ENCODE measurements around the gene CACNA1D. TPM values are rescaled to one million over a fixed set of nuclear protein-coding genes. Genes with fewer than 3 reads are reported as not detected.

CACNA1D gene
- total RNA-seq, 1 experiment from 2014 or later: not detected

GRCh38 chr3:53489787-53490458 lies 4.5 kb upstream of the CACNA1D start:
- no peaks in the 10 kb centered on the region for H3K9me2 ChIP-seq (replicated peaks; ENCODE audit: insufficient read depth, low read length)
- no peak overlapping the region for H3K27ac ChIP-seq (ENCODE audit: low read length)
- H3K4me1 ChIP-seq (ENCODE audit: low read length): no peaks in the 10 kb centered on the region
- H3K4me2 ChIP-seq (ENCODE audit: low read depth, low read length, poor library complexity, severe bottlenecking): no peak overlapping the region
- no peaks in the 10 kb centered on the region for H3K36me3 ChIP-seq (ENCODE audit: insufficient read depth, low read length)
- no peaks in the 10 kb centered on the region for H3K9me3 ChIP-seq (ENCODE audit: low read length)
- H4K20me1 ChIP-seq (ENCODE audit: insufficient read depth, low read depth, low read length): no peaks in the 10 kb centered on the region
- H2AFZ ChIP-seq (ENCODE audit: low read length): no peak overlapping the region
- H3K27me3 ChIP-seq (ENCODE audit: low read length): no peaks in the 10 kb centered on the region
- no peak overlapping the region for H3K4me3 ChIP-seq (ENCODE audit: low read length)
- no peak overlapping the region for H3K9ac ChIP-seq (ENCODE audit: low read length)
- no peak for DNase-seq
- no peaks in the 10 kb centered on the region for H3K79me2 ChIP-seq (ENCODE audit: low read length)

GRCh38 chr3:53490459-53490968 lies 3.9 kb upstream of the CACNA1D start:
- Histone ChIP-seq H3K79me2 (ENCODE audit: low read length) (no peaks in the 10 kb centered on the region), H3K27me3 (ENCODE audit: low read length) (no peaks in the 10 kb centered on the region), H3K36me3 (ENCODE audit: insufficient read depth, low read length) (no peaks in the 10 kb centered on the region), H3K9me2 (replicated peaks; ENCODE audit: insufficient read depth, low read length) (no peaks in the 10 kb centered on the region), H3K9ac (ENCODE audit: low read length) (no peak overlapping the region), H4K20me1 (ENCODE audit: insufficient read depth, low read depth, low read length) (no peaks in the 10 kb centered on the region), H3K27ac (ENCODE audit: low read length) (no peak overlapping the region), H3K4me3 (ENCODE audit: low read length) (no peak overlapping the region), H3K9me3 (ENCODE audit: low read length) (no peaks in the 10 kb centered on the region), H3K4me2 (ENCODE audit: low read depth, low read length, poor library complexity, severe bottlenecking) (no peak overlapping the region), H2AFZ (ENCODE audit: low read length) (no peak overlapping the region), H3K4me1 (ENCODE audit: low read length) (no peaks in the 10 kb centered on the region)
- DNase-seq: no peak

GRCh38 chr3:53491276-53491675 lies 3.1 kb upstream of the CACNA1D start:
- no peak overlapping the region for H3K9ac ChIP-seq (ENCODE audit: low read length)
- DNase-seq: no peak
- H4K20me1 ChIP-seq (ENCODE audit: insufficient read depth, low read depth, low read length): no peaks in the 10 kb centered on the region
- H3K36me3 ChIP-seq (ENCODE audit: insufficient read depth, low read length): no peaks in the 10 kb centered on the region
- H2AFZ ChIP-seq (ENCODE audit: low read length): no peak overlapping the region
- H3K79me2 ChIP-seq (ENCODE audit: low read length): no peaks in the 10 kb centered on the region
- no peaks in the 10 kb centered on the region for H3K4me1 ChIP-seq (ENCODE audit: low read length)
- no peak overlapping the region for H3K4me2 ChIP-seq (ENCODE audit: low read depth, low read length, poor library complexity, severe bottlenecking)
- no peaks in the 10 kb centered on the region for H3K9me3 ChIP-seq (ENCODE audit: low read length)
- no peaks in the 10 kb centered on the region for H3K9me2 ChIP-seq (replicated peaks; ENCODE audit: insufficient read depth, low read length)
- H3K4me3 ChIP-seq (ENCODE audit: low read length): no peak overlapping the region
- no peak overlapping the region for H3K27ac ChIP-seq (ENCODE audit: low read length)
- no peaks in the 10 kb centered on the region for H3K27me3 ChIP-seq (ENCODE audit: low read length)

- Histone ChIP-seq H3K9me3 (ENCODE audit: low read length) (no peaks in the 10 kb centered on the region), H4K20me1 (ENCODE audit: insufficient read depth, low read depth, low read length) (no peaks in the 10 kb centered on the region), H2AFZ (ENCODE audit: low read length) (no peak overlapping the region), H3K27me3 (ENCODE audit: low read length) (no peaks in the 10 kb centered on the region), H3K36me3 (ENCODE audit: insufficient read depth, low read length) (no peaks in the 10 kb centered on the region), H3K4me1 (ENCODE audit: low read length) (no peaks in the 10 kb centered on the region), H3K79me2 (ENCODE audit: low read length) (no peaks in the 10 kb centered on the region), H3K9me2 (replicated peaks; ENCODE audit: insufficient read depth, low read length) (no peaks in the 10 kb centered on the region), H3K4me3 (ENCODE audit: low read length) (no peak overlapping the region), H3K4me2 (ENCODE audit: low read depth, low read length, poor library complexity, severe bottlenecking) (no peak overlapping the region), H3K9ac (ENCODE audit: low read length) (no peak overlapping the region), H3K27ac (ENCODE audit: low read length) (no peak overlapping the region)
- DNase-seq: no peak
Measured at GRCh38 chr3:53493595-53493962, 832 bp upstream of the CACNA1D start.

- Histone ChIP-seq H3K27ac (ENCODE audit: low read length) (no peak overlapping the region), H3K9me2 (replicated peaks; ENCODE audit: insufficient read depth, low read length) (no peaks in the 10 kb centered on the region), H3K9ac (ENCODE audit: low read length) (no peak overlapping the region), H3K9me3 (ENCODE audit: low read length) (no peaks in the 10 kb centered on the region), H3K36me3 (ENCODE audit: insufficient read depth, low read length) (no peaks in the 10 kb centered on the region), H3K4me2 (ENCODE audit: low read depth, low read length, poor library complexity, severe bottlenecking) (no peak overlapping the region), H3K4me3 (ENCODE audit: low read length) (no peak overlapping the region), H3K27me3 (ENCODE audit: low read length) (no peaks in the 10 kb centered on the region), H2AFZ (ENCODE audit: low read length) (no peak overlapping the region), H3K4me1 (ENCODE audit: low read length) (no peaks in the 10 kb centered on the region), H3K79me2 (ENCODE audit: low read length) (no peaks in the 10 kb centered on the region), H4K20me1 (ENCODE audit: insufficient read depth, low read depth, low read length) (no peaks in the 10 kb centered on the region)
- no peak for DNase-seq
Measured at GRCh38 chr3:53495146-53495519, 722 bp downstream of the CACNA1D start.

- H3K9ac ChIP-seq (ENCODE audit: low read length): no peak overlapping the region
- no peaks in the 10 kb centered on the region for H3K36me3 ChIP-seq (ENCODE audit: insufficient read depth, low read length)
- H3K9me2 ChIP-seq (replicated peaks; ENCODE audit: insufficient read depth, low read length): no peaks in the 10 kb centered on the region
- no peaks in the 10 kb centered on the region for H3K4me1 ChIP-seq (ENCODE audit: low read length)
- H3K4me3 ChIP-seq (ENCODE audit: low read length): no peak overlapping the region
- H3K9me3 ChIP-seq (ENCODE audit: low read length): no peaks in the 10 kb centered on the region
- no peaks in the 10 kb centered on the region for H3K27me3 ChIP-seq (ENCODE audit: low read length)
- no peak overlapping the region for H3K27ac ChIP-seq (ENCODE audit: low read length)
- no peaks in the 10 kb centered on the region for H4K20me1 ChIP-seq (ENCODE audit: insufficient read depth, low read depth, low read length)
- DNase-seq: no peak
- no peak overlapping the region for H2AFZ ChIP-seq (ENCODE audit: low read length)
- H3K79me2 ChIP-seq (ENCODE audit: low read length): no peaks in the 10 kb centered on the region
- H3K4me2 ChIP-seq (ENCODE audit: low read depth, low read length, poor library complexity, severe bottlenecking): no peak overlapping the region
Measured at GRCh38 chr3:53495520-53496391, 1.3 kb downstream of the CACNA1D start.

GRCh38 chr3:53496392-53496670 lies 1.9 kb downstream of the CACNA1D start:
- Histone ChIP-seq H4K20me1 (ENCODE audit: insufficient read depth, low read depth, low read length) (no peaks in the 10 kb centered on the region), H3K9ac (ENCODE audit: low read length) (no peak overlapping the region), H3K4me1 (ENCODE audit: low read length) (no peaks in the 10 kb centered on the region), H3K27ac (ENCODE audit: low read length) (no peak overlapping the region), H3K4me3 (ENCODE audit: low read length) (no peak overlapping the region), H3K36me3 (ENCODE audit: insufficient read depth, low read length) (no peaks in the 10 kb centered on the region), H3K27me3 (ENCODE audit: low read length) (no peaks in the 10 kb centered on the region), H3K9me3 (ENCODE audit: low read length) (no peaks in the 10 kb centered on the region), H3K9me2 (replicated peaks; ENCODE audit: insufficient read depth, low read length) (no peaks in the 10 kb centered on the region), H3K4me2 (ENCODE audit: low read depth, low read length, poor library complexity, severe bottlenecking) (no peak overlapping the region), H3K79me2 (ENCODE audit: low read length) (no peaks in the 10 kb centered on the region), H2AFZ (ENCODE audit: low read length) (no peak overlapping the region)
- no peak for DNase-seq

- H2AFZ ChIP-seq (ENCODE audit: low read length): no peak overlapping the region
- no peak for DNase-seq
- no peaks in the 10 kb centered on the region for H3K79me2 ChIP-seq (ENCODE audit: low read length)
- no peaks in the 10 kb centered on the region for H3K9me2 ChIP-seq (replicated peaks; ENCODE audit: insufficient read depth, low read length)
- H4K20me1 ChIP-seq (ENCODE audit: insufficient read depth, low read depth, low read length): no peaks in the 10 kb centered on the region
- H3K27ac ChIP-seq (ENCODE audit: low read length): no peak overlapping the region
- H3K9ac ChIP-seq (ENCODE audit: low read length): no peak overlapping the region
- no peak overlapping the region for H3K4me2 ChIP-seq (ENCODE audit: low read depth, low read length, poor library complexity, severe bottlenecking)
- H3K4me1 ChIP-seq (ENCODE audit: low read length): no peaks in the 10 kb centered on the region
- H3K36me3 ChIP-seq (ENCODE audit: insufficient read depth, low read length): no peaks in the 10 kb centered on the region
- H3K4me3 ChIP-seq (ENCODE audit: low read length): no peak overlapping the region
- no peaks in the 10 kb centered on the region for H3K9me3 ChIP-seq (ENCODE audit: low read length)
- no peaks in the 10 kb centered on the region for H3K27me3 ChIP-seq (ENCODE audit: low read length)
Measured at GRCh38 chr3:53496984-53497383, 2.6 kb downstream of the CACNA1D start.

All from Karpas-422 (cell line).